ENCODE measurements around the gene ARHGAP4.

ARHGAP4 gene

DNA sequence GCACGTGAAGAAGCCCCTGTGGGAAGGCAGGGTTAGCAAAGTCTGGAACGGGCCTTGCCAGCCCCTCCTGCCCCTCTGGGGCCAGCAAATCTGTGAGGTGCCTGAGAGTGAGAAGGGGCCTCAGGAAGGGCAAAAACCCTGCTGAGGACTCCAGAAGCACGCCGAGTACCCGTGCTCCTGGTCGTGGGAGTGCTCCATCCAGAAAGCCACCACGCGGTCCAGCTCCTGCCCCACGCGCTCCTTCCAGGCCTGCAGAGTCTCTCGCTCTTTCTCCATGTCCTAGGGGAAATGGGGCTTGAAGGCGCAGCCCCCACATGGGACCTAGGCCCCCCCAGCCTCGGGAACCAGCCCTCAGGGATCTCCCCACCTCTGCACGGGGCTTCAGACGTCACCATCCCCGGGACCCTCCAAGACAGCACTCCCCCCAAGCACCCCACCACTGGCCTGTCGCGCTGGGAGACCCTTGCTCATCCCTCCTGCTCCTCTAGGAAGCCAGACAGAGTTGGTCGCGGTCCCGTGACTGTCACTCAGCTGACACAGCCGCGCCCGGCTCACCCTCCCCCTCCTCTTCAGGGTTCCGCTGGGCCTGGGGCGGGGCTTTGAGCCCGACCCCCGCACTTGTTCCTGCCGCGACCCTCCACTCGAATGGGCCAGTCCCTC lies 18.2 kb upstream of the ARHGAP4 start, which contains the start of gene RENBP:
Gene RENBP (minus strand): TSS at position 504 of the 660 bp plus-strand sequence. CDS start 33 bp downstream, at position 471.
- DNase-seq = no peak

DNA sequence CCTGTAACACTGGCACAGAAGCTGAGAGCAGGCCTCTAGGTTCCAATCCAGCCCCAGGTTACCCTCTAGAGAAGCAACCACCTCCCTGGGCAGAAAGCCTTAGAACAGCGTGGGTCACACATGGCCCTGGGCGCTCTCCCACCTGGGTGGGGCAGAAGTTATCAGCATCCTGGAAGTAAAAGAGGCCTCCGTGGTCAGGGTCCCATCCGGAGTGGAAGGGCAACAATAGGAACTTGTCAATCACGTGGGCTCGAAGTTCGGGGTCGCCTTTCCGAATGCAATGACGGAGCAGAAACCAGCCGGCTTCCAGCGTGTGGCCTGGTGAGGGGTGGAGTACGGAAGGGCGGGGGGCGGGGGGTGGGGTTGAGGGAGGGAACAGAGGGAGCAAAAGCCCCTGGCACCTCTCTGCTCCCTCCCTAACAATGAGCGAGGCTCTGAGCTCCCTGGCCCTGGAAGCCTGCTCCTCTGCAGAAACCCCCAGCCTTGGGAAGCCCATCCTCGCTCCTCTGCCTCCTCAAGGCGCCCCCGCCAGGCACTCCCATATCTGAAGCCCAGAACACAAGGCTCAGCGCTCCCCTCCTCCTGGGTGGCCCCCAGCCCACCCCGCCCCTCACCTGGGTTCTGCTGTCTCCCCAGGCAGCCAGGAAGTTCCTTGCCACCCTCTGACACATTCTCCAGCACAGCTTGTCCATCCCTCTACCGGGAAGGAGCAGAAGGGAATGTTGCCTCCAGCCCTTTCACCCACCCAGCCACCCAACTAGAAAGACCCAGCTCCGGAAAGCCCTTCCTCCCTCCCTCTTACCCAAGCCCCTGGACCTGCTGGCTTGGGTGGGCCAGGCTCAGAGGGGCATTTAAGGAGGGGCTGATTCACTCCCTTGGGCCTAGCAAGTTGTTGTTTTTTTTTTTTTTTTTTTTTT lies 15.5 kb upstream of the ARHGAP4 start:
- no peak for DNase-seq

DNA sequence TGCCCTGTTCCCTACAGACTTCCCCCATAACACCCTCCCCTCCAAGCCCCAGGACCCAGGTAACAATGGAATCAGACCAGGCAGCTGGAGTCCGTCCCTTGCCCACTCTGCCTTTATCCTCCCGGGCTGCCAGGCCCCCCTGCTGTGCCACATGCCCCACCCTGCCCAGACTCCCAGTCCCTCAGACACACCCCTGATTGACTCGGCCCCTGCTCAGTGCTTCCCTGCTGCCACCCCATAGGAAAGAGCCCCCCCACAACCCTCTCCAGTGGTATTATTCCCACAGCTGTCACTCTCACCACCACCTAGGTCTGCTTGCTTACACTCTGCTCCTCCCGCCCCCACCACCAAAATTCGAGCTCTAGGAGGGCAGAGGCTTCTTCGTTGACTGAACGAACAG lies 13.5 kb upstream of the ARHGAP4 start:
- no peak for DNase-seq

DNA sequence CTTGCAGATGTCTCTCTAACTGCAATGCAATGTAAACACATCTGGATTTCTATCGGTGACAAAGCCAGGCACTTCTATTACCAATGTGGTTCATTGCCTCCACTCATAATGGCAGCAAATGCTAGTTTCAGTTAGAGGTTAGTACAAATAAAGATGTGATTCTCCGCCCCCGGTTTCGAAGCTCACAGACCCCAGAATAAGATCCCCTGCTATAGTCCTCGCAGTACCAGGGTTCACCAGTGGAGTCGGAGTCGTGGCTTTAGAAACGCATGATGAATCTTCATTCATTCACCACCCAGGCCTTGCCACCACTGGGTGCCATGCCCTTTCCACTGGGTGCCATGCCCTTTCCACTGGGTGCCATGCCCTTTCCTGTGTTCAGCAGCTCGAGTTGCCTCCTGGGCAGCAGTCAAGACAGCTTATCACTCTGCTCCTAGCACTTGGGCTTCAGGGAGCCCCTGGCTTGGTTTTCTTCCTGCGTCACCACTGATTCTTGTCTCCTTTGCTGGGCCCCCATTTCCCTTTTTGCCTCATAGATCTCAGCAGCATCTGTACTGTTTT lies 12.2 kb upstream of the ARHGAP4 start:
- DNase-seq = no peak

DNA sequence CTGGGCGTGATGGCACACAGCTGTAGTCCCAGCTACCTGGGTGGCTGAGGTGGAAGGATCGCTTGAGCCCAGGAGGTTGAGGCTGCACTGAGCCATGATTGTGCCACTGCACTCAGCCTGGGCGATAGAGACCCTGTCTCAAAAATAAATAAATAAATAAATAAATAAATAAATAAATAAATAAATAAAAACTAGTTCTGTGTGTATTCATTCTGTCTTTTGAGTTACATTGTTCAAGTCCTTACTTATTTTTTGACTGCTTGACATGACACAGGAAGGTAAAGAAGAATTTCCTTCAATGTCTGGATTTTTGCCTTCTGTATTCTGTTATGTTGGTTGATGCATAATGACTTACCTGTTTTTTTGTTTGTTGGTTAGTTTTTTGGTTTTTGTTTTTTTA lies 11.0 kb upstream of the ARHGAP4 start:
- no peak for DNase-seq

DNA sequence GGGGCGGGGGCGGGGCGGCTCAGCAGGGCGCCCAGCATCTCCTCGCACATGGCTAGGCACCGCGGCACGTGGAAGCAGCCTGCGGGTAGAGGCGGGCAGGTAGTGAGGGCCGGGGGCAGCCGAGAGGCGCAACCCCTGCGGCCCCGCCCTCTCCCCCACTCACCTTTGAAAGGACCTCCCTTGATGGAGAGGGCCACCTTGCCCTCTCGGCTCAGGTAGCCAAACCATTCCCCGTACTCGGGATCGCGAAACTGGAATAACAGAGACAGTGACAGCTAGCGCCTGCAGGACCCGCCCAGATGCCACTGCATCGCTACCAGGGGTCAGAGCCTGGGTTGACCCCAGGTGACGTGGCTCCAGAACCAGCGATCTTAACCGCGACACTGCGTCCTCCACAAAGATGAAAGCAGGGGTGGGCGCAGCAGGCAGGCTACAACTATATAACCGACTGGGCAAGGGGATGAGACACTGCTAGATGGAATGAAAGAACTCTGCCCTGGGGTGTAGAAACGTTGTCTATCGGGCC lies 9.3 kb upstream of the ARHGAP4 start:
- no peak for DNase-seq

DNA sequence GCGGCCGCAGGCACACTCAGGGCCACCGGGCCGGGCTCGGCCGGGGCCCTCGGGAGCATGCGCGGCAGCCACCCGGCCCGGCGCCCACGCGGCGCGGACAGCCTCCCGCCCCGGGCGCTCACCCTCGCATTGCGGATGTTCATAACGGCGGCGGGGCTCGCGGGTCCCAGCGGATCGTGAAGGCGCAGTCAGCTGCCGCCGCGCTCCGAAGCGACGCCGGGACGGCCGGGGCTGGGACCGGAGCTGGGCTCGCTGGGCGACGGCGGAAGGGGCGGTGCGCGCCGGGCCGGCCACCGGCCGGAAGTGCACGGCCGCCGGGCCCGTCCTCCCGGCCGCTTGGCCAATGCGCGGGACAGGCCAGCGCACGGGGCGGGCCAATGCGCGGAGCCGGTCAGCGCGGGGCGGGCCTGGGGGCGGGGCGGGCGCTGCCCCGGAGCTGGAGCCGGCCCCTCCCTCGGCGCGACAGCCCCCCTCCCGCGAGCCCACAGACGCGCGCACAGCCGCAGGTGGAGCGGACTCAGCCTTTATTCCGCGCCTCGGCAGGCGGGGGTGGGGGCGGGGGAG lies 8.8 kb upstream of the ARHGAP4 start, which contains the start of gene NAA10:
Gene NAA10 (minus strand): TSS at position 276 of the 564 bp plus-strand sequence. CDS start 133 bp downstream, at position 143.
- DNase-seq = peak; percentile 37

DNA sequence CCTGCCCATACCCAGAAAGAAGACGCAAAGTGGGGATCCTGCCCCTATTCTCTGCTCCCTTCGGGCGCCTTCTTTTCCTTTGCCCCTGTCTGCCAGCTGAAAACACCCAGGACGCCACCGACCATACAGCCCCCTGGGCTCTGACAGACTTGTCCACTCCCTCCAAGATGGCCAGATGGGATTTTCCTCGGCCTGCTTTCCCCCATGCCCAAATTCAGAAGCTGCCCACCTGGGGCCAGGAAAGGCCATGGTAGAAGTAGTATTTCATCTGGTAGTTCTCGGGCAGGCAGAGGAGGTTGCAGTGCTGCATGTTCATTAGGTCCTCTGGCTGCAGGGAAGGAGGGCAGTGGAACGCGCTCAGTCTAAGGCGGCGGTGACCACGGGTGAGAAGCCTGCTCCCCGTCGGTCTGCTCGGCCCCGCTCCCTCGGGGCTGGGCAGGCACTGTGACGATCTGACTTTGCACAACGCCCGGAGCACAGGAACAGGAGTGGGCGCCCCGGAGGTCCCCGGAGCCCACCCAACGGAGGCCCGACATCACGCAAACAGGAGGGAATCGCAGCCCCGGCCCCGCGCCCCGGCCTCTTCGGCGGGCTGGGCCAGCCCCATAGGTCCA lies 8.2 kb upstream of the ARHGAP4 start:
- no peak for DNase-seq

DNA sequence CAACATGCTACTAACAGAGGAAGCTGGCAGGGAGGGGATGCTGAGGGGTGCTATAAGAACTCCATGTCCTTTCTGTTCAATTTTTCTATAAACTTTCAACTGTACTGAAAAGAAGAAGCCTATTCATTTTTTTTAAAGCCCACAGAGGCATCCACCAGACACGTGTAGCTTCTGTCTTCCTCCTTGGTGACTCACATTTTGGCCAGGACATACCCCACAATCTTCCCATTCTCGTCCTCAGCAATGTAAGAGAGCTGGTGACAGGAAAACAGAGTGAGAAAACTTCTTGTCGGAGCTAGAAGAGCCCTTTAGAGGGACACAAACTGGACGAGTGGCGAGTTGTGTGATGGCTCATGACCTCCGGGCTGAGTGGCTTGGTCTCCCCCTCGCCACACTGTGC lies 7.7 kb upstream of the ARHGAP4 start:
- no peak for DNase-seq

DNA sequence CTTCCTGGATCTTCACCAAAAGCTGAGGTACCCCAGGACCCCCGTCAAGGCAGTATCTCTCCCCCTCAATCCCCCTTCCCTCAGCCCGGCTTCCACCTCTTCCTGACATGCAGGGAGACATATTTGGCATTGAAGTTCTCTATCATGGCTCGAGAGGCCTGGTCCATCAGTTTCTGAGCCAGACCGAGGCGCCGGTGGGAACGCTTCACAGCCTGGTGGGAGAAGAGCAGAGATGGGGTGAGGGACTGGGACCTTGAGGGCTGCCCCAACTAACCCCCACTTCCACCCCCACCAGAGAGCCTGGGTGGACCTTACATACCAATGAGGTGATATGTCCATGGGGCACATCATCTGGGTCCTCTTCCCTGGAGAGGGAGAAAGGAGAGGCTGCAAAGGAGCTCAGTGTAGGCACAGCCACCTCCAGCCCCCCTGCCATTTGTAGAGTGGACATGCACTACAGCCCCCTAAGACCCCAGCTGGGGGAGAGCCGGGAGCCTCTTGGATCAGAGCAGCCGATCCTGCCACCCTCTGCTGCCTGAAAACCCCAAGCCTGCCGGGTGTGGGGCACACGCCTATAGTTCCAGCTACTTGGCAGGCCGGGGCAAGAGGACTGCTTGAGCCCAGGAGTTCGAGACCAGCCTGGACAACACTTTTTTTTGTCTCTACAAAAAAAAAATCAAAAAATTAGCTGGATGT lies 6.3 kb upstream of the ARHGAP4 start:
- no peak for DNase-seq

DNA sequence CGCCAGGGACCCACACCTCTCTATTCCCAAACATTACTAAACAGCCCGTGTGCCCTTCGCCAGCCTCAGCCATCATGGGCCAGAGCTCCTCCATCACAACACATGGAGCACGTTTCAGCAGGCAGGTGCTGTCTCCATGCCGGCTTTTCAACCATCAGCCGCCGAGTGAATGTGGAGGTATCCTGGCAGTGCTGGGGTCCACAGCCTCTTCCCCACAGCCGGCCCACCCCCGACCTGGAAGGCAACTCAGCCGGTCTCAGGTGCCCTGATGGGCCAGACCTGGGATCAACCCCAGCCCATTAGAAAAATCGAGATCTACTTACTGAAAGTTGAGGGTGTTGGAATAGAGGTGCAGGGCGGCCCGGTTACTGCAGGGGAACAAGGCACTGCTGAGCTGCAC lies 5.7 kb upstream of the ARHGAP4 start:
- no peak for DNase-seq

DNA sequence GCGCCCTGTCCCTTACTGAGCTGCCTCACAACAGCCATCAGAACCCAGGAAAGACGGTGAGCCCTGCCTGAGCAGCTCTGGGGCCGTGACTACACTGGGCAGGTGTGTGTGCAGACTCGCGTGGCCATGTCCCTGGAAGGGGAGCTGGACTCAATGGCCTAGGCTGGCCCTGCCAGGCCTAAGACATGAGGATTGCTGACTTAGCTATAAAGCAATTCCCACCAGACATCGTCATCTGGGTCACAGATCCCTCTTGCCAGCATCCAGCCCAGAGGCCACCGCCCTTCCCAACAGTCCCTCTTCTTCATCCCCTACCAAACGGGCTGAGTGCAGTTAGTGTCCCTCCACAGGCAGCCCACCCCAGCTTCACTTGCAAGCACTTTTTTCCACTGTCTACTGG lies 5.1 kb upstream of the ARHGAP4 start:
- no peak for DNase-seq

DNA sequence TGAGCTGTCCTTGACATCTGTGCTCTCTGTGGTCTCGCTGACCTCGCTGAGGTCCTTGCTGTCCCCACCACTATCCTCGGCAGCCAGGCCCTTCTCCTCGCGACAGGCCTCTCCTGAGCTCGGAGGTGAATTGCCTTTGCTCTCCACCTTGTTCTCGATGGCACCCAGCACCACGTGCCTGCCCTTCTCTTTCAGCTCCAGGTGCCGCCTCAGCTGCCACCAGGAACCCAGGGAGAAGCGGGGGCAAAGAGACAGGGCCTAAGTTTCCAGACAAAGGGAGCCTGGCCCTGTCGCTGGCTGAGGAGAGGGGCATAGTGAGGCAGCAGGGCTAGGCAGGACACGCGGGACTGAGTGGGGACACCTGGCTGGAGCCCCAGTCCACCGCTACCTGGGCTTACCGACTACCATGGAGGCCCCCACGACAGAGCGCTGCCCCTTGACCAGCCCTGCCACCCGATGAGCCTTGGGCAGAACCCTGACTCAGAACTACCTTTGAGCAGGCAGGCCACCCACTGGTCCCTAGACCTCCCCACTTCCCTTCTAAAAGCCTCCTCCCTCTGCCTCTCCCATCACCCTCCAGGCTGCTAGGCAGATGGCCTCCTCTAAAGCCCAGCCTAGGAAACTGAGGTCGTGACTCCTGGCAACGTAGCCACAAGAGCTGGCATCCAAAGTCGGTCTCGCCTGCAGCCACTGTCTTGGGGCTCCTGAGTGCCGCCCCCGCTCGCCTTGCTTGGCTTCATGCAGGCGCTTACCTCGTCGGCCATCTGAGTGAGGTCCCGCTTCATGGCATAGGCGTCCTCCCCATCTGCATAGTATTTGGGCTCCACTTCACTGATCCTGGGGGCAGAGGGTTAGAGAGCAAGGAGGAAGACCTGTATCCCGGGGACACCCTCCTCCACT lies 4.2 kb upstream of the ARHGAP4 start:
- DNase-seq = no peak

DNA sequence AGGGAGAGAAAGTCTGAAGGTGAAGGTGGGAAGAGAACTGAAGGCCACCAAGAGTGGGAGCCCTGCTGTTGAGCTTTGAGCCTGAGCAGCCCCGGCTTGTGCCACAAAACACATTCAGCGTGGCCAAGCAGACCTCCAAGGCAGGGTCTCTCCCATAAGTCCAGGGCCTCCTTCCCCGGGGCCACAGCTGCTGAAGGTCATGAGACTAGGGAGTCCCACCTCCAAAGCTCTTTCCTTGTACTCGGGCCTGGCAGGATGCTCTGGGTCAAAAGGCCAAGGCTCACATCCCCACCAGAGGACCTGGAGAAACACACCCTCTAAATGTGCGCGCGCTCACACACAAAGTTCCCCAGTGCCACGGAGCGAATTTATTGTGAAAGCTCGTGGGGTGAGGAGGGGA lies 3.5 kb upstream of the ARHGAP4 start:
- DNase-seq = no peak

DNA sequence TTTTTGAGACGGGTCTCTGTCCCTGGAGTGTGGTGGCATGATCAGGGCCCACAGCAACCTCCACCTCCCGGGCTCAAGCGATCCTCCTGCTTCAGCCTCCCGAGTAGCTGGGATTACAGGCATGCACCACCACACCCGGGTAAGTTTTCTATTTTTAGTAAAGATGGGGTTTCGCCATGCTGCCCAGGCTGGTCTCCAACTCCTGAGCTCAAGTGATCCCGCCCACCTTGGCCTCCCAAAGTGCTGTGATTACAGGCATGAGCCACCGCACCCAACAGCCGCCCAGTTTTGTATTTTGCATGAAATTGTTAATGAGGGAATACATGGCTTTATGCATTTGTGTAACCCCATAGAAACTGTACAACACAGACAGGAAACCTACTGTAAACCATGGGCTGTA lies 2.8 kb upstream of the ARHGAP4 start:
- DNase-seq = no peak

DNA sequence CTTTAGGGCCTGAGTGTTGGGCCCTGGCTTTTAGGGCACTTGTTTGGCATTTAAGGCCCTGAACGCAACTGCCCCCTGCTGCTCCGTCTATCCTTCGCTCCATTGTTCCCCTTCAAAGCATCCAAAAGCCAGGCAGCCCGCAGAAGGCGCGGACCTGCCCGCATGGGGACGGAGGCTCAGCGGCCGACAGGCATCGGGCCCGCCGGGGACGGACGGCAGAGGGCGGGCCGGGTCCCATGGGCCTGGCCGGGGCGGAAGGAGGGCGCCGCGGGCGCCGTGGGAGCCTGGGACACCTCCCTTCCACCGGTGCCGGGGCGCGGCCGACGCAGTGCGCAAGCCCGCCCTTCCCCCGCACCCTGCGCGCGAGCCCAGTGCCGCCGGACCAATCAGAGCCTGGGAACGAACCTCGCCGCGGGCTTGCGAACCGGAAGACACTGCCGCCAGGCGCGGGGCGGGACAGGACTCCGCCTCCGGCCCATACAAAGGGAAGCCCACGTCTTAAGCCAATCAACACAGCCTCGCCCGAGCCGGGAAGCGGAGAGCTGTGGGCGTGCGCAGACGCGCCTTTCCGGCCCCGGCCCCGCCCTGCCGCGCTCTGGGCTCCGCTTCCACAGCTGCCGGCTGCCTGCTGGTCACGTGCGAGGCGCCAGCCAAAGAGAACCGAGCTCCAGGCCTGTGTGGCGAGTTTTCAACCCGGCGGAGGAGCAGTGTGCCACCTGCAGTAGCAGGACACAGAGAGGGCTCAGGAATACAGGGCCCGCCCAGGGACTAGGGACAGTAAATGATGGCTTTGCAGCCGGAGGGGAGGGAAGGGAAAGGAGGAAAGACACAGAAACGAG lies 2.1 kb upstream of the ARHGAP4 start:
- peak; percentile 91 for DNase-seq

DNA sequence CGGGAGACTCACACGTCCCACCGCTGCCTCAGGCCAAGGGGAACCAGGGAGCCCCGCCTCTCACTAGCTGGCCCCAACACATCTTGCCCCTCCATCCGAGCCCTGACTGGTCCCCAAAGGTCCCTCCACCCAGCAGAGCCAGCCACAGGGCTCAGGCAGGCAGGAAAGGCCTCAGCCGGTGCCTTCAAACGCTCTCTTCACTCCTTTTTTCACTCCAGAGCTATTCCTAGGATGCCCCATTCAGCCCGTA lies 1.5 kb upstream of the ARHGAP4 start:
- no peak for DNase-seq

DNA sequence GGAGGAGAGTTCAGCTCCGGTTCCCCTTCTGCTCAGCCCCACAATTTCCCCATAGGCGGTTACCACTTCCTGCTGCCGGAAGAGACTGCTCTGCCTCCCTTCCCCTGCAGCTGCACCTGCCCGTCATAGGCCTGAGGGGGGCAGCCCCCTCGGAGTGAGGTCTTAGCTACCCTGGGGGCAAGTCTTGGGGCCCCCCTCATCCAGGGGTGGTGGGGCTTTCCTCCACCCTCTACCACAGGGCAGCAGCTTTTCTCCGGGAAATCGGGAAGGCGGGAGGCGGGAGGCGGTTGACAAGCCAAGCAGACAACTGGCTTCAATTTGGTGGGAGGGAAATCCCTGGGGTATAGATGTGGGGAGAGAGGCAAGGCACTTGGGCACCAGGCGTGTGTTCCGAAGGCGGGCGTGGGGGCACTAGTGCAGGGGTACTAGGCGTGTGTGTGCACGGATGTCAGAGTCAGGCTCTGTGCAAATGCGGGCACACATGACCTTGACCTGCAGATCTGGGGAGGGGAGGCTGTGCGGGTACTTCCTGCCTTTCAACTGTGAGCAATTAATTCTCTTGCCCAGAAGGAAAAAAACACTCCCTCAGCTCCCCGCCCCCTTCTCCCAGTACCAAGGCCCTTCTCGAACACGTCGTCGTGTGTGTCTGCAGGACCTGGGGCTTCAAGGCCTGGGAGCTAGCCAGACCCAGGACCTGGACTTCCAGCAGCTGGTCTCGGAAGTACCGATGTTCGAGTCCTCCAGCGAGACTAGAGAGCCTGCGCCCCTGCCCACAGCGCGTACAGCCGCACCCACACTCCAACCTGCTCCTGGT lies 1.0 kb upstream of the ARHGAP4 start:
- DNase-seq = peak; percentile 71

DNA sequence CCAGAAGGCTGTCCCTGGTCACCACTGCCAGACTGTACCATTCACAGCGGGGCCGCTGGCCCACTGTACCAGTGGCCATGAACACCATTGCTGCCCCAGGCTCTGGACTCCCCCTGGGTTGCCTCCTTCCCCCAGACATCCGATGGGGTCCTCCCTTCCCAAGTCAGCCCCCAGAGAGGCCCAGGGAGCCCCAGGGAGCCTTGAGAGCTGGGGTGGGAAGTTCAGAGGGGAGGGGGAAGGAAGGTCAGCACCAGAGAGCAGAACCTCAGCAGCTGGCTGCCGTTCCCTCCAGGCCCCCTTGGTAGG lies 441 bp upstream of the ARHGAP4 start:
- no peak for DNase-seq

DNA sequence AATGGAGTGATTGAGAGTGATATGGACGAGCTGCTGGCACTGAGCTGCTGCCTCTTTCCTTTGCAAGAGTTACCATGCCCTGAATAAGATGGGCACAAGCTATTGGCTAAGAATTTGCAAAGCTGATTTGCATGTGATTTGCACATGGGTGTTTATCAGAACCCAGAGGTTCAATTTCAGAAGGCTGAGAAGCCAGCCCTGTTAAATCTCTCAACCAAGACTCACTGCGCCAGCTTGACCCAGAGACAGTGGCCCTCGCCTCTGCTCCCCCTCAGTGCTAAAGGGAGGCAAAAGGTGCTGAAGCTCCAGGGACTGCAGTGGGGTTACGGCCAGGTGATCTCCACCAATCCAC lies 701 bp downstream of the ARHGAP4 start:
- DNase-seq = no peak
